H54 (cell line): ENCODE measurements around the gene SERINC5.
A peak's percentile ranks its signal among the peaks of the same experiment; 100 is the strongest.
"Not testable (repeated sequence)": the region's sequence is repeated elsewhere in the genome, so short reads cannot be mapped to it uniquely, and the experiment has no call there.

Experiments used
- DNase-seq: peaks from one replicate; pipeline ENCODE4 v3.0.0; 2011; ENCODE audit warnings: low spot score, mixed read lengths; ENCODE audit not compliant: insufficient read length
- FAIRE-seq: peaks from 3 replicates; lab custom pipeline; 2011; peaks lifted over from hg19 to GRCh38; lab: Jason Lieb, UNC
- POLR2A ChIP-seq: IDR thresholded peaks from 2 replicates; pipeline ENCODE4 v1.6.1; 2011; ENCODE audit warnings: low read depth, mild to moderate bottlenecking, low read length

SERINC5 gene

DNA sequence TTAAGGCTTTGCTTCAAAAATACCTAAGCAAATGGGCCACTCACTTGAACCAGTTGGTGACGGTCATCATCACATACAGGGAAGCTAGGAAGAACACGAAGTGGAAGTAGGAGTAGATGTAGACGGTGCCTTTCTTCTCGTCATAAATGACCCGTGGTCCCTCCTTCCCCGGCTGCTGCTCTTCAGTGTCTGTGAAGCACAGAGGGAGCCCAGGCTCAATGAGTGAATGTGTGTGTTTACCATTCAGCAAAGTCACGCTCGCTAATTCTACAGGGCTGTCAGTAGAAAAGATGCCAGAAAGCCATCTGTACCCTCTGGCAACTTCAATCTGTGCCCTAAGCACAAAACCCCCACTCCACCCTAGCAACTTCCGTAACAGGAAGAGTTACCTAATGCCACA lies 109.8 kb downstream of the SERINC5 start:
- FAIRE-seq, result no peak

GRCh38 chr5:80143491-80143890 lies 112.4 kb downstream of the SERINC5 start:
- TF ChIP-seq POLR2A, result no peak

More for the DNA sequence above, 109.8 kb downstream of the SERINC5 start:
- DNase-seq, result no peak
- no peak for TF ChIP-seq POLR2A

DNA sequence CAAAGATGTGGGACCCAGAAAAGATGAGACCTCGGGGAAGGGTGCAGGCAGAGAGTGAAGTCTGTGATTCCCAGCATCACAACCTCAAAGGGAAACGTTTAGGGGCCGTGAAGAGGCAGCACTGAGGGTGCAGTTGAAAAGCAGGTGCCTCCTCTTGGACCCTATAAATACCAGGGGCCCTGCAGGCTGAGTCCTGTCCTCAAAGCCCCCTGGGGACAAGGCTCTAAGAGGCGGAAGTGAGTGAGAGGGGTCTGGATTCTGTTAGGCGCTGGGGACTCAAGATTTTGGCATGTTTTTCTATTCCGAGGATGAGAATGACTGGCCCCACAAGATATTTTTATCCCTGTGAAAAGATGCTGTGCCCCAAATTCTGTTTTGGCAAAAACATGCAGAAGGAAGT lies 112.9 kb downstream of the SERINC5 start:
- FAIRE-seq (no peak), DNase-seq (no peak)
- no peak for TF ChIP-seq POLR2A

More at GRCh38 chr5:80143491-80143890, 112.4 kb downstream of the SERINC5 start:
- FAIRE-seq (no peak), DNase-seq (no peak)

DNA sequence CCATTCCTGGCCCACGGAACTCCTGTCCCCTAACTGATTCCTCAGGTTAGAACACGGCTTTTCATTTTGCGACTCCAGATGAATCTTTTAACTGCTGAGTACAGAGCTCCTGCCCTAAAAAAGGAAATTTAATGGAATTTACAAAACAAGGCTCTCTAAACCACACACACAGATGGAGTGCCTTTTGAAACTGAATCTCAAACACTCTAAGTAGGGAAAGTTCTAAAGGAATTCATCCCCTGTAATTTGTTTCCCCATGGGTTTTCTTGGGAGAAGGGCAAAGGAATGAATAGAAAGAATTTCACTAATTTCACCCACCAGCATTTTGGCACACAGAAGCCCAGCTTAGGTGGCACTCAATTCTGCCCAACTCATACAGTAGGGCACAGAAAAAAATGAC lies 114.2 kb downstream of the SERINC5 start:
- DNase-seq, result no peak
- TF ChIP-seq POLR2A, result no peak
- no peak for FAIRE-seq

- TF ChIP-seq POLR2A, result no peak
- DNase-seq (no peak), FAIRE-seq (no peak)
Observed at GRCh38 chr5:80141147-80141671, 114.6 kb downstream of the SERINC5 start.

DNA sequence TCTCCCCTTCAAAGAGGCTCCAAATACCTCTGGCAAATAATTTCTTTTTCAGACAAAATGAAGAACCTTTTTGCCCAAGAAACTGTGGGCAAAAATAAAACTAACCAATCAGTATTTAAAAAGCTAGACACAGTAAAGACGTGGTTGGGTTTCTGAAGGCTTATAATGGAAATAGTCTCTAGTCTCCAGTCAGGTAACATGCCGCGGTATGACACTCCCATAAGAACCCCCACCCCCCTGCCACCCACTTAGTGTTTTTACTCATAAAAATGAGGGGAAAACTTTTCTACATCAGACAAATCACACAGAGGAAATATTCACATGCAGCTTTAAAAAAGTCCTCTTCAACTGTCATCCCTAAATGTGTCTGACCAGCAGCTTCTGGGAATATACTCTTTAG lies 115.4 kb downstream of the SERINC5 start:
- no peak for DNase-seq
- TF ChIP-seq POLR2A, result no peak
- no peak for FAIRE-seq

GRCh38 chr5:80139466-80139972 lies 116.3 kb downstream of the SERINC5 start:
- FAIRE-seq (no peak), DNase-seq (no peak)
- TF ChIP-seq POLR2A, result no peak

DNA sequence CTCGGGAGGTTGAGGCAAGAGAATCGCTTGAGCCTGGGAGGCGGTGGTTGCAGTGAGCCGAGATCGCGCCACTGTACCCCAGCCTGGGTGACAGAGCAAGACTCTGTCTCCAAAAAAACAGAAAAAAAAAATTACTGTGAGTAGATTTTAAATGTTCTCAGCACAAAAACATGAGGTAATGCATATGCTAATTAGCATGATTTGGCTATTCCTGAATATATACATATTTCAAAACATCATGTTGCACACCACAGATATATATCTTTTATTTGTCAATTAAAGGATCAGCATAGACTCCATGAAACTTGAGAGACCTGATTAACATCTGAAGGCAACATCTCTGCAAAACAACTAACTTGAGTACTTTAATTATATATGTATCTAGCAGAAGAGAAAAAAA lies 117.4 kb downstream of the SERINC5 start:
- no peak for TF ChIP-seq POLR2A
- FAIRE-seq (no peak), DNase-seq (no peak)

- FAIRE-seq, DNase-seq: not testable (repeated sequence)
Observed at GRCh38 chr5:80136798-80137197, 119.0 kb downstream of the SERINC5 start.

DNA sequence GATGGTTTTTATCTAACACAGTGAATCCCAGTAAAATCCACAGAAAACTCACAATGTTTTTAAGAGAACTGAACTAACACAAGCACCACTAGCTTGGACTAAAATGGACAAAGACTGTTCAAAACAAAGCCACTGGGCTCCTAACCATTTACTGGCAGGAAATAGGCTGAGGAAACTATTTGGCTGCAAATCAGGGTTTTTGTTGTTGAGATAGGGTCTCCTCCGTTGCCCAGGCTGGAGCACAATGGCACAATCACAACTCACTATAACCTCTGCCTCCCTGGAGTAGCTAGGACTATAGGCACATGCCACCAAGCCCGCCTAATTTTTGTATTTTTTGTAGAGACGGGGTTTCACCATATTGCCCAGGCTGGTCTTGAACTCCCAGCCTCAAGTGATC lies 121.0 kb downstream of the SERINC5 start:
- TF ChIP-seq POLR2A, result no peak
- FAIRE-seq (no peak), DNase-seq (no peak)

GRCh38 chr5:80129146-80129545 lies 126.7 kb downstream of the SERINC5 start:
- no peak for DNase-seq
- no peak for TF ChIP-seq POLR2A

DNA sequence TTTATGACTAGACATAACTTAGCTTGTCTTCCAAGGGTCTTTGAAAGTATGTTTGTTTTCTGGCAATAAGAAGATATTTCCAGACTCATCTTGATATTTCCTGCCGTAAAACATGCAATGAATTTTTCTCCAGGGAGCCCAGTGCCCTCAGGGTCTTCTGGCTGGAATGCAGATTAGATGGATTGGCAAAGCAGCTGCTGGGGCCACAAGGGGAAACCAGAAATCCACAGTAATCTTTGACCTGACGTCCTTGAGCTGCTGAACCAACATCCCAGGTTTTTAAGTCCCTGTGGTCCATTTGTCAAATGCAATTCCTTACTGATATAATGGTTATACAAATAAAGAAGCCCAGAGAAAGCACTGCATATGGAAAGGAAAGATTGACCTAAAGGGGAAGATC lies 127.7 kb downstream of the SERINC5 start:
- FAIRE-seq, result no peak
- TF ChIP-seq POLR2A, result no peak
- no peak for DNase-seq

More at GRCh38 chr5:80129146-80129545, 126.7 kb downstream of the SERINC5 start:
- no peak for FAIRE-seq

- FAIRE-seq, result no peak
Observed at GRCh38 chr5:80127116-80127552, 128.7 kb downstream of the SERINC5 start.

DNA sequence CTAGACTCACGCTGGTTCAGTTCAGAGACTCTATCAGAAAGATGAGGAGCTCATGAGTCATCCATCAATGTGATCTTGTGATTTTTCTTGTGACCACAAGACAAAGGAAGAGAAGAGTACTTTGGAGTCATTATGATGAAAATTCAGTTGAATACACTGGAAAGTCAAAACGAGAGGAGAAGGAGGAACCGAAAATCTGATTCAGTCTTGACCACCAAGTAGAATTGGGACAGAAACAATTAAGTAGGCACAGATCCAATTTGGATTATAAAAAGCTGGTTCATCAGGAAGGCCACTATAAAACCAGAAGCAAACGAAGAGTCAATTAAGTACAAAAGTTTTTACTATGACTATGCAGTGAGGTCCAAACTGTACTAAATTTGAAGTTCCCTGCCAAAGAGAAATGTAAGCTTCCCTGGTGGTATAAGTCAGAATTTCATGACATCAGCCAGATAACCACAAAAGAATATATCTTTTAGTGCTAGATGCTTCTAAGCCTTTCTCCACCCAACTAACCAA lies 129.8 kb downstream of the SERINC5 start:
- DNase-seq, result peak; percentile 49
- FAIRE-seq, result peak; percentile 72
- no peak for TF ChIP-seq POLR2A

More at GRCh38 chr5:80127116-80127552, 128.7 kb downstream of the SERINC5 start:
- no peak for DNase-seq
- TF ChIP-seq POLR2A, result no peak
